ENCODE measurements around the gene RINL.

GRCh38 chr19:38894968-38895367 is 16.9 kb upstream of the RINL start:
- TF ChIP-seq POLR2A (IDR thresholded peaks at IDR 0.05), result no peak
- TF ChIP-seq CTCF (IDR thresholded peaks at IDR 0.05), result no peak

Data from lower leg skin (tissue), 3 donors.